ENCODE results near the gene RBM5. TPM values are rescaled to one million over a fixed set of nuclear protein-coding genes. Genes with fewer than 3 reads are reported as not detected.

The RBM5 gene
- total and polyA plus RNA-seq, 10 of the 15 experiments (the other 5 are each of a cell fraction or from before 2014, with no cell fraction given): 35.1 to 347 (median 111) TPM

DNA sequence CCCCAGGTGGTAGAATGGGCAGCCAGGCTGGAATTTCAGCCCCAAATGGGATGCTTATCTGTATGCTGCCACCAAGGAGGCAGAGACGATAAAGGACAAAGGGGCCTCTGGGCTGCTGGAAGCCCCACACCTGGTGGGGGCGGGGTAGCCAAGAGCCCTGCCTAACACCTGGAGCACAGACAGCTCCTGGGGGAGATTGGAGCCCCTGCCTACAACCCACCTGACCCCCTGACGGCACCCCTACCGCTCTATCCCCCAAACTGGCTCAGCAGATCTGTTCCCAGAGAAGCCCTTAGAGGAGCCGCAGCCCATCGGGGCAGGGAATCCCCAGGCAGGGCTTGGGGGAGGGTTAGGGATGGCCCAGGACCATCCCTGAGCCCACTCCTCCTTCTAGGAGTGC lies 50.6 kb downstream of the RBM5 start:
- SMC1A ChIA-PET (ENCODE audit: uncharacterized antibody, unreplicated experiment): no interaction called here

More for the DNA sequence above, 50.6 kb downstream of the RBM5 start:
- TF ChIP-seq, protein P1, sequence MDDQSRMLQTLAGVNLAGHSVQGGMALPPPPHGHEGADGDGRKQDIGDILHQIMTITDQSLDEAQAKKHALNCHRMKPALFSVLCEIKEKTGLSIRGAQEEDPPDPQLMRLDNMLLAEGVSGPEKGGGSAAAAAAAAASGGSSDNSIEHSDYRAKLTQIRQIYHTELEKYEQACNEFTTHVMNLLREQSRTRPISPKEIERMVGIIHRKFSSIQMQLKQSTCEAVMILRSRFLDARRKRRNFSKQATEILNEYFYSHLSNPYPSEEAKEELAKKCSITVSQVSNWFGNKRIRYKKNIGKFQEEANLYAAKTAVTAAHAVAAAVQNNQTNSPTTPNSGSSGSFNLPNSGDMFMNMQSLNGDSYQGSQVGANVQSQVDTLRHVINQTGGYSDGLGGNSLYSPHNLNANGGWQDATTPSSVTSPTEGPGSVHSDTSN (IDR thresholded peaks at IDR 0.05; ENCODE audit: insufficient replicate concordance, low read depth, low read length): no peak
- TF ChIP-seq RFX5 (IDR thresholded peaks at IDR 0.05; ENCODE audit: low read depth, low read length): no peak
- TF ChIP-seq, protein P2, sequence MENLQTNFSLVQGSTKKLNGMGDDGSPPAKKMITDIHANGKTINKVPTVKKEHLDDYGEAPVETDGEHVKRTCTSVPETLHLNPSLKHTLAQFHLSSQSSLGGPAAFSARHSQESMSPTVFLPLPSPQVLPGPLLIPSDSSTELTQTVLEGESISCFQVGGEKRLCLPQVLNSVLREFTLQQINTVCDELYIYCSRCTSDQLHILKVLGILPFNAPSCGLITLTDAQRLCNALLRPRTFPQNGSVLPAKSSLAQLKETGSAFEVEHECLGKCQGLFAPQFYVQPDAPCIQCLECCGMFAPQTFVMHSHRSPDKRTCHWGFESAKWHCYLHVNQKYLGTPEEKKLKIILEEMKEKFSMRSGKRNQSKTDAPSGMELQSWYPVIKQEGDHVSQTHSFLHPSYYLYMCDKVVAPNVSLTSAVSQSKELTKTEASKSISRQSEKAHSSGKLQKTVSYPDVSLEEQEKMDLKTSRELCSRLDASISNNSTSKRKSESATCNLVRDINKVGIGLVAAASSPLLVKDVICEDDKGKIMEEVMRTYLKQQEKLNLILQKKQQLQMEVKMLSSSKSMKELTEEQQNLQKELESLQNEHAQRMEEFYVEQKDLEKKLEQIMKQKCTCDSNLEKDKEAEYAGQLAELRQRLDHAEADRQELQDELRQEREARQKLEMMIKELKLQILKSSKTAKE (IDR thresholded peaks at IDR 0.05; ENCODE audit: low read depth, poor library complexity, severe bottlenecking): no peak
- TF ChIP-seq, protein P3, sequence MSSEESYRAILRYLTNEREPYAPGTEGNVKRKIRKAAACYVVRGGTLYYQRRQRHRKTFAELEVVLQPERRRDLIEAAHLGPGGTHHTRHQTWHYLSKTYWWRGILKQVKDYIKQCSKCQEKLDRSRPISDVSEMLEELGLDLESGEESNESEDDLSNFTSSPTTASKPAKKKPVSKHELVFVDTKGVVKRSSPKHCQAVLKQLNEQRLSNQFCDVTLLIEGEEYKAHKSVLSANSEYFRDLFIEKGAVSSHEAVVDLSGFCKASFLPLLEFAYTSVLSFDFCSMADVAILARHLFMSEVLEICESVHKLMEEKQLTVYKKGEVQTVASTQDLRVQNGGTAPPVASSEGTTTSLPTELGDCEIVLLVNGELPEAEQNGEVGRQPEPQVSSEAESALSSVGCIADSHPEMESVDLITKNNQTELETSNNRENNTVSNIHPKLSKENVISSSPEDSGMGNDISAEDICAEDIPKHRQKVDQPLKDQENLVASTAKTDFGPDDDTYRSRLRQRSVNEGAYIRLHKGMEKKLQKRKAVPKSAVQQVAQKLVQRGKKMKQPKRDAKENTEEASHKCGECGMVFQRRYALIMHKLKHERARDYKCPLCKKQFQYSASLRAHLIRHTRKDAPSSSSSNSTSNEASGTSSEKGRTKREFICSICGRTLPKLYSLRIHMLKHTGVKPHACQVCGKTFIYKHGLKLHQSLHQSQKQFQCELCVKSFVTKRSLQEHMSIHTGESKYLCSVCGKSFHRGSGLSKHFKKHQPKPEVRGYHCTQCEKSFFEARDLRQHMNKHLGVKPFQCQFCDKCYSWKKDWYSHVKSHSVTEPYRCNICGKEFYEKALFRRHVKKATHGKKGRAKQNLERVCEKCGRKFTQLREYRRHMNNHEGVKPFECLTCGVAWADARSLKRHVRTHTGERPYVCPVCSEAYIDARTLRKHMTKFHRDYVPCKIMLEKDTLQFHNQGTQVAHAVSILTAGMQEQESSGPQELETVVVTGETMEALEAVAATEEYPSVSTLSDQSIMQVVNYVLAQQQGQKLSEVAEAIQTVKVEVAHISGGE (CRISPR knock-in tag; IDR thresholded peaks at IDR 0.05): no peak
- TF ChIP-seq, protein P4, sequence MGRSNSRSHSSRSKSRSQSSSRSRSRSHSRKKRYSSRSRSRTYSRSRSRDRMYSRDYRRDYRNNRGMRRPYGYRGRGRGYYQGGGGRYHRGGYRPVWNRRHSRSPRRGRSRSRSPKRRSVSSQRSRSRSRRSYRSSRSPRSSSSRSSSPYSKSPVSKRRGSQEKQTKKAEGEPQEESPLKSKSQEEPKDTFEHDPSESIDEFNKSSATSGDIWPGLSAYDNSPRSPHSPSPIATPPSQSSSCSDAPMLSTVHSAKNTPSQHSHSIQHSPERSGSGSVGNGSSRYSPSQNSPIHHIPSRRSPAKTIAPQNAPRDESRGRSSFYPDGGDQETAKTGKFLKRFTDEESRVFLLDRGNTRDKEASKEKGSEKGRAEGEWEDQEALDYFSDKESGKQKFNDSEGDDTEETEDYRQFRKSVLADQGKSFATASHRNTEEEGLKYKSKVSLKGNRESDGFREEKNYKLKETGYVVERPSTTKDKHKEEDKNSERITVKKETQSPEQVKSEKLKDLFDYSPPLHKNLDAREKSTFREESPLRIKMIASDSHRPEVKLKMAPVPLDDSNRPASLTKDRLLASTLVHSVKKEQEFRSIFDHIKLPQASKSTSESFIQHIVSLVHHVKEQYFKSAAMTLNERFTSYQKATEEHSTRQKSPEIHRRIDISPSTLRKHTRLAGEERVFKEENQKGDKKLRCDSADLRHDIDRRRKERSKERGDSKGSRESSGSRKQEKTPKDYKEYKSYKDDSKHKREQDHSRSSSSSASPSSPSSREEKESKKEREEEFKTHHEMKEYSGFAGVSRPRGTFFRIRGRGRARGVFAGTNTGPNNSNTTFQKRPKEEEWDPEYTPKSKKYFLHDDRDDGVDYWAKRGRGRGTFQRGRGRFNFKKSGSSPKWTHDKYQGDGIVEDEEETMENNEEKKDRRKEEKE (IDR thresholded peaks at IDR 0.05): no peak
- TF ChIP-seq ZNF384 (IDR thresholded peaks at IDR 0.05; ENCODE audit: borderline replicate concordance, low read depth, low read length): no peak
- no peak for TF ChIP-seq MEF2A (IDR thresholded peaks at IDR 0.05; ENCODE audit: insufficient read depth, low read depth, low read length)
- no TSS peak for BruUV-seq (replicated peaks)
- no peak overlapping the region for H3K9ac ChIP-seq (ENCODE audit: control insufficient read depth, insufficient read depth, low read length)
- in situ Hi-C loops (cut with MboI): no loop called here
- H2AFZ ChIP-seq (ENCODE audit: control insufficient read depth, low read depth, low read length): no peak overlapping the region
- H3K79me2 ChIP-seq (ENCODE audit: control insufficient read depth, insufficient read depth, low read length): no peaks in the 10 kb centered on the region
- CTCF ChIA-PET: no interaction called here
- RAD21 ChIA-PET (ENCODE audit: unreplicated experiment): no interaction called here
- no peaks in the 10 kb centered on the region for H3K36me3 ChIP-seq (ENCODE audit: control insufficient read depth in 2 of 2, insufficient read depth in 2 of 2, low read length in 1 of 2)
- peaks cover 0 to 2% of the 10 kb centered on the region in 2 experiments; a peak in 2 of 4 replicates for H3K27me3 ChIP-seq (replicated peaks in 1 of 2; ENCODE audit: control insufficient read depth in 2 of 2, insufficient read depth in 2 of 2, low read length in 1 of 2)
- H3K4me3 ChIP-seq: no peak overlapping the region
- POLR2A ChIA-PET: no interaction called here
- DNase-seq (ENCODE audit: low read depth, low spot score): no peak
- no peak overlapping the region for H3K27ac ChIP-seq (ENCODE audit: control insufficient read depth, insufficient read depth)
- ATAC-seq: no peak
- 17% methylated on average over 6 of the region's 6 CpGs for WGBS (ENCODE audit: insufficient coverage, insufficient replicate concordance, low lambda C conversion rate, missing lambda C conversion rate)
- no peaks in the 10 kb centered on the region for H3K9me3 ChIP-seq (replicated peaks; ENCODE audit: control insufficient read depth, insufficient read depth, low read length)
- no peak overlapping the region for H3K4me2 ChIP-seq (ENCODE audit: control insufficient read depth, insufficient read depth)
- no peaks in the 10 kb centered on the region for H4K20me1 ChIP-seq (ENCODE audit: control insufficient read depth, insufficient read depth)
- H3K4me1 ChIP-seq (ENCODE audit: control insufficient read depth, insufficient read depth, low read length): no peaks in the 10 kb centered on the region
- FAIRE-seq: no peak
- intact Hi-C loops (cut with micrococcal nuclease; ENCODE audit: unreplicated experiment): no loop called here
